GM04503 (cell line): ENCODE data around the gene EGR4.
"Not testable (repeated sequence)": the region's sequence is repeated elsewhere in the genome, so short reads cannot be mapped to it uniquely, and the experiment has no call there.

Source experiments
- DNase-seq: peaks from one replicate; pipeline ENCODE4 v3.0.0-alpha.2; 2012; ENCODE audit warnings: low read depth

The EGR4 gene

GRCh38 chr2:73263540-73264331, 29.6 kb downstream of the EGR4 start:
- DNase-seq: no peak

- DNase-seq: not testable (repeated sequence)
These were observed 30.5 kb downstream of the EGR4 start for GRCh38 chr2:73262691-73263429.

DNA sequence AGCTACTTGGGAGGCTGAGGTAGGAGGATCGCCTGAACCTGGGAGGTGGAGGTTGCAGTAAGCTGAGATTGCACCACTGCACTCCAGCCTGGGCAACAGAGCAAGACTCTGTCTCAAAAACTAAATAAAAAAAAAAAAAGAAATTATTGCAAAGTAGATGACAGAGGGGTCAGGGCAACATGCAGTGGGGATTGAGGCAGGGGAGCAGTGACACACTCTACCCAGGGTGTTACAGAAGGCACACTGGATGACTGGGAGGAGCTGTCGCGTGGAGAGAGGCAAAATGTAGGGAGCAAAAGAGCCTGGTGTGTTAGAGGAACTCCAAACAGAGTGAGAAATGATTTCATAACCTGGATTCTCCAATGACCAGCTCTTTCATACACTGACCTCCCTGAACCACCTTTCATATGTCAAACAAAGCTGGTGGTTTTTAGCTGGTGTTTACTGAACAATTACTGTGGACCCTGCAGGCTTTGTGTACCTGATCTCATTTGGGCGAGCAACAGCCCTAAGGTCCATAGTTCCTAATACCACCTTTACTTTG, 31.2 kb downstream of the EGR4 start:
- DNase-seq: no peak

DNA sequence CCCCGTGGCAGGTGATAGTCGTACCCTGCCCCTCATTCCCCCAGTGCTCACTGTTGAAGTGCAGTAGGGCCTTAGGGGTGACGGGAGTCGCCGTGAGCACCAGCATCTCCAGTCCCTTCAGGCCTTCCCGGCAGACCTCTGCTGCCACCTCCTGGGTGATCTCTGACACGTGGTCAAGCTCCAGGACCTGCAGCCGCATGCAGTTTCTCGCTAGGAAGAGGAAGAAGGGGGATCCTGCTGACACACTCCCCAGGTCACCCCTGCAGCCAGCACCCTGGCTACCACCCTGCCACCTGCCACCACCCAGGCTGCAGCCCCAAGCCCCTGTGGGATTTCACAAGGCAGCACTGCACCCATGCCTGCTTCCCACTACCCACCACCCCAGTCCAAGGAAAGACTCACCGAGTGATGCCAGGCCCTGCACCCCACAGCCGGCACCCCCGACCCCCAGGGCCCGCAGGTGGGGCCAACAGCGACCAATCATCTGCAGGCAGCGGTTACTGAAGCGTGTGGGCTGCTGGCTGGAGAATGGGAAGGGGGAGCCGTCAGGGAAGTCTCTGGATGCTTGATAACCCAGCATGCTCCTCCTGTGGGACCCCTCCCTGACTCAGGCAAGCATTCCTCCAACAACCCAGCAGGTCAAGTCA, 32.9 kb downstream of the EGR4 start:
- no peak for DNase-seq

- no peak for DNase-seq
These were observed 33.5 kb downstream of the EGR4 start for GRCh38 chr2:73259704-73260337.

DNA sequence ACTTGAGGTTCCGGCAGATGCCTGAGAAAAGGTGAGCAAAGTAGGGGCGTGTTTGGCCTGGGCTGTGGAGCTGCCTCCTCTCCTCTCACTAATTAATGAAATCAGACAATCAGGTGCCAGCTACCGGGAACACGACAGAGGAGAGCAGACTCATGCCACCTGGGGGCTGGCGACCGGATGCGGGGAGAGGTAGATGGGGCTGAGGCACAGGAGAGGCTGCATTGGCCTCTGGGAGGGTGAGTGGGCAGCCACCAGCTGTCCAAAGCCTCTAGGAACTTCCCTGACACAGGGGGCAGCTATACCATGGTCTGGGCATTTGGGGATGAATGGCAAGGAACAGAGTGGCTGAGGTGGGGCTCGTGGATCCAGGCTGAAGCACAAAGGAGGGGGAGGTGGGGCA, 34.1 kb downstream of the EGR4 start:
- no peak for DNase-seq

GRCh38 chr2:73258913-73259215, 34.5 kb downstream of the EGR4 start:
- no peak for DNase-seq

- no peak for DNase-seq
These were observed 35.0 kb downstream of the EGR4 start for GRCh38 chr2:73258186-73258912.

DNA sequence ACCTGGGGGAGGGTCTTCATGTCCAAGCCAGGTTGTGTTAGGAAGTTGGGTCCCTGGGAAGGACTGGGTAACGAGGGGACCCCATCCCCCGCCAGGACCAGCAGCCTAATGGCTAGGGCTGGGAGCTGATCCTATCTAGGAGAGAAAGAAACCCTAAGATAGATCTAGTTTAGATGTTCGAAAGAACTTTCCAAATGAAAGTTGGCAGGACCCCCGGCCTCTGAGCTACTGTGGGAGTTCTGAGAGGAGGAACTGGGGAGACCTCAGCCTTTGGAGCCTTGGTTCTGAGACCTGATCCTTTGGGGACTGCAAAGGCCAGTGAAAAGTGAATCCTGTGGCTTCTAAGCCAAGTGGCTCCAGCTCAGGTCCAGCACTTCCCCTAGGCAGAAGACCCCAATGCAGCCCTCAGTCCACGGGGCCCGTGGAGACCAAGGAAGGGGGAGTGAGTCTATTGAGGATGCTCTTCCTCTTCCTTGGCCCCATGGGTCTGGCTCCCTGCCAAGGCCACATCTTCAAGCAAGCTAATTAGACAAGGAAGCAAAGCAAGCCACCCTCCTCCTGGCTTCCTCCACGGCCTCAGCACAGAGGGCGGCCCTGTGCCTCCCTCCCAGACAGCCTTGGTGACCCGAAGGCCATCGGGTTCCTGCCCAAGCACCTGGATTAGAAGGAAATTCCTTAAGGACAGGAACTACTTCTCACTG, 35.8 kb downstream of the EGR4 start:
- no peak for DNase-seq

GRCh38 chr2:73257021-73257420, 36.3 kb downstream of the EGR4 start:
- no peak for DNase-seq

DNA sequence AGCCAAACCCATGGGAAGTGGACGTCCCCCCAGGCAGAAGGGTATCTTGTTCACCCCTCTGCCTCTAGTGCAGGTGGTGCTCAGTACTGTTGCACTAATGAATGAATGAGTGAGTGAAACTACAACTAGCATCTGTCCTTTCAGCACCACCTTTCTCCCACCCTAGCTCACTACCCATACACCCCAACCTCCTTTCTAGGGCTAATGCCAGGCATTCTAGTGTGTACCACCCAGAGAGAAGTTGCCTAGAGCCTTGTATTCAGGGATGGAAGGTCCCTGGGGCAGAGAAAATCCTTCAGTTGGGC, 36.8 kb downstream of the EGR4 start:
- DNase-seq: no peak

DNA sequence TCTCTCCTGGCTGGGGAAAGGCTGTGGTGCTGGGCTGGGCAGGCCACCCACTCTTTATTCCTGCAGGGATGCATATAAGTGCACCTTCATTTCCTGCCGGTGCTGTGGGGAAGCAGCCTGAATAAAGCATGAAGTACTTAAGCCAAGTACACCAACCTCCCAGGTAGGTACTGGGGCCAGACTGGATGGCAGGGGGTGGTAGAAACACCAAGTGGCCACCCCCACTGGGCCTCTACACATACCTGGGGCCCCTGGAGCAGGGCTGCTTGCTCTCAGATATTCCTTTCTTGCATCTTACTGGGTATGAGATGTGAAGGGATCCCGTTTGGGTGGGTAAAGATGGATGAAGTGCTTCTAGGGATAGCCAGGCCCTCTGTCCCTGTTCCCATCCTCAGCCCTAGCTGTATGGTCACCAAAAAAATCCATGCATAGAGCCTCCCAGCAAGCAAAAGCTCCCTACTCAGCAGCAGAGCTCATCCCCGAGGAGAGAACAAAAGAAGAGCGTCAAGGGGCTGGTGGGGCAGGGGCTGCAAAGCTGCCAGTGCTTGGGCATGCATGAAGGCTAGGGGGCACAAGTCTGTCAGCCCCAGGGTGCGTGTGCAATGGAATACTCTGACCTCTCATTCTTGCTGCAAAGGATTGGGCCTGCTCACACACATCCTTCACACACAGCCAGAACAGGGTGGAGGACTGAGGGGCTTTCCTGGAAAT, 37.3 kb downstream of the EGR4 start:
- DNase-seq: no peak

- DNase-seq: no peak
These were observed 38.2 kb downstream of the EGR4 start for GRCh38 chr2:73255007-73255644.

- DNase-seq: no peak
These were observed 38.9 kb downstream of the EGR4 start for GRCh38 chr2:73254343-73255006.

DNA sequence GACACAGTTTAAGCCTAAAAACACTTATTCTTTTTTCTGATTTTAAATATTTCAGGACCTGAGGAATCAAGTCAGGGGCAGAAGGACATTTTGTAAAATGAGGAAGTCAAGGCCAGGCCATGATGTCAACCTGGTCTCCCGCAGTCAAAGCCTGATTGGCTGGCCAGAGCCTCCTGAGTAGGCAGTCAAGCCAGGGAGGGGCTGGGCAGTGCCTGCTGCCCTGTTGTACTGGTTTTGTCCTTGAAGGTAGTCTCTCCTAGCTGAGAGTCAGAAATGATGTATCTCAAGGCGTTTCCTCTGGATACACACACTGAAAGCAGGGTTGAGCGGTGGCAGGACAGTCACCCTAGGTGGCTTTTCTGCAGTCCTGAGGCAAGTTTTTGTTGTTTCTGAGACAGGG, 39.4 kb downstream of the EGR4 start:
- no peak for DNase-seq

DNA sequence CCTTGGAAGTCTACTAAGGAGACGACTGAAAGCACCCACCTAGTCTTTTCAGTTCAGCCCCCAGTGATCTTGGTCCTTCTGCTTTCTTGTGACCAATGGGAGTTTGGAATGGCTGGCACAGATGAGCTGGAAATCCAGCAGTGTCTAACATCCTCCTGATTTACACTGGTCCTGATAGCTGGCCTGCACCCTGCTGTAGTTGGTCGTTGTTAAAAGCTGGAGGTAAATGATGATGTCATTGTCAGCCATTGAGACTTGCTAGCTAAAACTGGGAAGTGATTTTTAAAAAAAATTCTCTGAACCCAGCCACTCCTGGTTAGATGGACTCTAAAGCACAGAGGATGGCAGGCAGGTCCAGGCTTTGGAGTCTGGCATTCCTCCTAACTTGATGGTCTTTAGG, 39.9 kb downstream of the EGR4 start:
- no peak for DNase-seq

- DNase-seq: no peak
These were observed 40.9 kb downstream of the EGR4 start for GRCh38 chr2:73252238-73253027.

DNA sequence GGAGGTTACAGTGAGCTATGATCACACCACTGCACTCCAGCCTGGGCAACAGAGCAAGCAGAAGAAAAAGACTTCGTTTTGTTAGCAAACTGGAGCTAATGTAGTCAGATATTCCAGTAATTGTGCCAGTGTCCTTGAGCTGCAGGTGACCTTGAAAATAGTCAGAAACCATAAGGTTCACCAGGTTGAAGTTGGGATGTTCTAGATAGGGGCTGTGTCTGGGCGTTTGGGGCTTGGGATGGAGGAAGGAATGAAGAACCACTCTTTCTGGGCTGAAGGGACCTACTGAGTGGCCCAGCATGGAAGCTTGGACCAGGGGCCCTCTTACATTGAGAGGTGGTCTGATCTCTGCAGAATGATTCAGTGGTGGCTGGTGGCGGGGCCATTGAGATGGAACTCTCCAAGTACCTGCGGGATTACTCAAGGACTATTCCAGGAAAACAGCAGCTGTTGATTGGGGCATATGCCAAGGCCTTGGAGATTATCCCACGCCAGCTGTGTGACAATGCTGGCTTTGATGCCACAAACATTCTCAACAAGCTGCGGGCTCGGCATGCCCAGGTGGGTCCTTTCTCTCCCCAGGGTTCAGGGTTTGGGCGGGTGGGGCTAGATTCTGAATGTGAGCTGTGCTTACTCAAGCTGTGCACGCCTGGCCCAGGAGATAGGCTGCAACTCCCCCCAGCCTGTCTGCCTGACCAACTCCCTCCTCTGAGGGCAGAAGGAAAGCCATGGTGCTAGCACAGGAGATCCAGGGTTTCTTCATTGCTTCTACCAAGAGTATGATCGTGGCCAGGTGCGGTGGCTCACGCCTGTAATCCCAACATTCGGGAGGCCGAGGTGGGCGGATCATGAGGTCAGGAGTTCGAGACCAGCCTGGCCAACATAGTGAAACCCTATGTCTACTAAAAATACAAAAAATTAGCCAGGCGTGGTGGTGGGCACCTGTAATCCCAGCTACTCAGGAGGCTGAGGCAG, 42.2 kb downstream of the EGR4 start:
- no peak for DNase-seq
